HG03039 (cell line): Measurements from ENCODE around the gene ITGAE.

ENCODE experiments used
- ATAC-seq: cut with Tn5 transposase; IDR thresholded peaks from one replicate; pipeline ENCODE4 v1.9.1; 2021; ENCODE audit warnings: mild to moderate bottlenecking, moderate library complexity; ENCODE audit not compliant: unreplicated experiment

ITGAE gene

GRCh38 chr17:3678095-3678820, 122.7 kb downstream of the ITGAE start:
- ATAC-seq: no peak

DNA sequence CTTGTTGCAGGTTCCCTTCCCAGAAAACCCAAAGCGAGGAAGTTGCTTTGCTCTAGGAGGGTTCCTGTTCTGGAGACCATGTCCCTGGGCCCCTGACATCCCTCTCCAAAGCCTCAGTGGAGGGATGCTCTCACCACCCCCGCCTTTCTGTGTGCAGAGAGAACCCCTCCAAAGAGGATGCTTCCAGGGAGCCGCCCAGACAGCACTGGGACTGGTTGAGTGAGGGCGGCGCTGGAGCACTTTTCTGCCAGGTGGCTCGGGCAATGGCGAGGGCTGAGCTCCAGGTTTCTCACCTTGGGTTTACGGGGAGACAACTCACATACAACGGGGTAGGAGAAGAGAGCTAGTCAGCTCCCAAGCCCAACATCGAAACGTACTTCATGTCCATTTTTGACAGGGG, 125.1 kb downstream of the ITGAE start:
- ATAC-seq: no peak

DNA sequence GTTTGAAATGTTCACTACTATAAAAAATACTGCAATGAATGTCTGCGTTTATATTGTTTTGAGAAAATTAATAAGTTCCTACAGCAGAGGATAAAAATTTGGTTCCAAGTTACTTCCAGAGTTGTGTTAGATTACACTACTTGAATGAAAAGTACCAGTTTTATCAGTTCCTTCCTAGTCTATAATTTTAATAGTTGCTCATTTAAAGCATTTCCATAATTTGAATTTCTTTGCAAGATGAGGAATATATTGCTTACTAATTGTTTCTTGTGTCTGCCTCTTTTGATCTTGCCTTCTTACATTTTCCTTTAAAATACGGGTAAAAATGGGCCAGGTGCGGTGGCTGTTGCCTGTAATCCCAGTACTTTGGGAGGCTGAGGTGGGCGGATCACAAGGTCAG, 128.4 kb downstream of the ITGAE start:
- no peak for ATAC-seq

DNA sequence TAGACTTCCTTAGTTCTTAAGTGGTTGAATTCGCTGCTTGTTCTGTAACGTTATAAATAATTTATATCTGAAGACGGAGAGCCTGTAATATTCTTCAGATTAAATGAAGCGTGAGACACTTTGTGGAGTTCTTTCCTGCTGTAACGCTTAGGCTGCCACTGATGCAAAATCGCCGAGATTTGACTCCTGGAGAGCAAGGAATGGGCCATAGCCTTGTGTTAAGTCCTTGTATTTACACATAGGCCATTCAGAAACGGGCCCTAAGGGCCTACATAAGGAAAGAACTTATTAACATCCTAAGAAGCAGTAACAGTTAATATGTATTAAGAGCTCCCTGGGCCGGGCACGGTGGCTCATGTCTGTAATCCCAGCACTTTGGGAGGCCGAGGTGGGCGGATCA, 131.4 kb downstream of the ITGAE start:
- no peak for ATAC-seq

GRCh38 chr17:3669085-3669347, 132.0 kb downstream of the ITGAE start:
- ATAC-seq: no peak

DNA sequence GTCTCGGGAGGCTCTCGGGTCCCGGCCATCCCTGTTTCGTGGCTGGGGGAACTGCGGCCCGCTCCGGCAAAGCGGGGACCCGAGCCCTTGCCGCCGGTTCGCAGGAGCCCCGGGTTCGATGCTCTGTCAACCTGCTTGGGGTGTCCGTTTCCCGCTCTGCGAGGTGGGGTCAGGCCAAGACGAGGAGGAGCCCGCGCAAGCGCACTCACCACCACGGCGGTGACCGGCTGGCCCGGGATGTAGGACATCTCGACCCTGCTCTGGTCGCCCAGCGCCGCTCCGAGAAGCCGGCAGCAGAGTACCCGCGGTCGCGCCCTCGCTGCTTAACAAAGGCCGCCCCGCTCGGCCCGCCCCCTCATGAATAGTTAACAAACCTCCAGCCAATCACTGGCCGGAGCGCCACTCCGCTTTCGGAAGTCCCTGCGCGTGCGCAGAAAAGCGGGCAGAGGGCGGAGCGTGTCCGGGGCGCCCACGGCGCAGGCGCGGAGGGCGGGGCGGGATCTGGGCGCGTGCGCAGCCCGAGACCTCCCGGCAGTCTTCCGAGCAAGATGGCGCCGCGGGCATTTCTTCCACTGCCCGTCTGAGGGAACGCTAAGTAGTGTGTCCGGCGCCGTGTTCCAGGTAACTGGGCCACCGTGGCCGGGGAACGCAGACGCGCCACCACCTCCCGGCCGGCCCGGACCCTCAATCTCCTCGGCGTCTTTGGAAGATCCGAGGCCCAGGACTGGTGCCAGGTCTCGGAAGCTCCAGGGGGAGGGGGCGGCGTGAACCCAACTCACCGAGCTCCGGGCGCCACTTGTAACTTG, 132.5 kb downstream of the ITGAE start, which contains the start of the genes EMC6 and TAX1BP3:
TSS of gene EMC6 (plus strand) at position 534 of the 806 bp plus-strand sequence. CDS start 335 bp downstream, outside the sequence.
TSS of gene TAX1BP3 (minus strand) at position 300 of the 806 bp plus-strand sequence. CDS start at position 248, 52 bp downstream.
- peak; percentile 74 for ATAC-seq

GRCh38 chr17:3667366-3668278, 133.4 kb downstream of the ITGAE start:
- peak; percentile 9 for ATAC-seq

- ATAC-seq: no peak
Measured at GRCh38 chr17:3666516-3666915, 134.5 kb downstream of the ITGAE start.

- ATAC-seq: no peak
Measured at GRCh38 chr17:3665834-3666233, 135.2 kb downstream of the ITGAE start.
